Measurements from ENCODE around the gene AMH. TPM values are rescaled to one million over a fixed set of nuclear protein-coding genes. Genes with fewer than 3 reads are reported as not detected.

Gene AMH
- polyA plus RNA-seq, 3 donors = 0.12 TPM; not detected in 2

DNA sequence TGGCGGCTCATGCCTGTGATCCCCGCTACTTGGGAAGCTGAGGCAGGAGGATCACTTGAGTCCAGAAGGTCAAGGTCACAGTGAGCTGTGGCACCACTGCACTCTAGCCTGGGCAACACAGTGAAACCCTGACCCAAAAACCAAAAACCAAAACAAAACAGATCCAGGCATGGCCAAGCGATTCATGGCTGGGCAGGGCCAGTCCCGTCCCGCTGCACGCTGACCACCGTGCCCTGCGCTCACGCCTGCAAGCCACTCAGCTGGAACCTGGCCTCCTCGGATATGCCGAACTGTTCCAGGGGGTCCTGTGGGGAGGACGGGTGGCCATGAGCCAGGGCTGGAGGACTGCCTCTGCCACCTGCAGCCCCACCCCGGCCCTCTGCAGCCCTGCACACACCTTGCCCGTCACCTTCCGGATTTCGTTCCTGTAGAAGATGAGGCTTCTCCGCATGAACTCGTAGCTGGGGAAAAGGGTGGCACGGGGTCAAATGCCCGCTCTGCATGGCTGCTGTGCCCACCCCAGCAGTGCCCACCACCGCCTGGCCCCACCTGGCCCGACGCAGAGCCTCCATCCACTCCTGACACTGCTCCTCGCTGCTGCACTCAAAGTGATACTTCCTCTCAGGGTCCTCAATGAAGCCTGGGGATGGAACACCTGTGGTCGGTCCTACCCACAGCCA, 15.4 kb upstream of the AMH start:
- Histone ChIP-seq H3K4me1 (ENCODE audit: control insufficient read depth in 1 of 2, insufficient read depth in 2 of 2, low read length in 2 of 2) (peaks cover 32 to 41% of the 10 kb centered on the region in 2 donors), H3K27ac (ENCODE audit: low read depth in 1 of 2, low read length in 2 of 2) (peak overlapping the region in 1 of 2 donors; percentile 48), H3K36me3 (replicated peaks in 1 of 2; ENCODE audit: control insufficient read depth in 1 of 2, insufficient read depth in 2 of 2, low read length in 2 of 2) (peaks cover 42 to 53% of the 10 kb centered on the region in 2 donors), H3K4me3 (replicated peaks in 1 of 3; ENCODE audit: low read depth in 2 of 3, low read length in 3 of 3) (no peak overlapping the region), H3K27me3 (ENCODE audit: control insufficient read depth in 2 of 2, insufficient read depth in 2 of 2, low read length in 2 of 2) (no peaks in the 10 kb centered on the region), H3K79me2 (ENCODE audit: insufficient read depth, low read length) (peaks cover 64% of the 10 kb centered on the region), H3K9me3 (replicated peaks in 1 of 2; ENCODE audit: control insufficient read depth in 1 of 2, insufficient read depth in 1 of 2, low read length in 2 of 2) (no peaks in the 10 kb centered on the region), H3K9ac (ENCODE audit: insufficient read depth, low read length, poor library complexity, severe bottlenecking) (no peak overlapping the region), H4K20me1 (ENCODE audit: insufficient read depth, low read length) (peaks cover 86% of the 10 kb centered on the region), H2AFZ (ENCODE audit: insufficient read depth, low read depth, low read length, poor library complexity, severe bottlenecking) (no peak overlapping the region), H3K4me2 (replicated peaks; ENCODE audit: extremely low read depth, low read length, poor library complexity, severe bottlenecking) (no peak overlapping the region)
- DNase-seq = no peak
- Mint-ChIP-seq H3K4me1 (peaks cover 36% of the 10 kb centered on the region), H3K9me3 (no peaks in the 10 kb centered on the region), H3K27me3 (ENCODE audit: low read depth in 3 of 3) (peaks cover 0 to 2% (median 0%) of the 10 kb centered on the region in 3 donors), H3K36me3 (peaks cover 30 to 50% of the 10 kb centered on the region in 2 donors), H3K27ac (peak overlapping the region in 4 of 7 donors; percentile 38 to 75 (median 60)), H3K4me3 (no peak overlapping the region)
- intact Hi-C loops (cut with micrococcal nuclease) = loop anchor here in 1 of 2 donors (2.0 kb wide), 1 partner anchor 71 kb away; the partner anchor contains the start of gene DOT1L
- TF ChIP-seq, protein P1, sequence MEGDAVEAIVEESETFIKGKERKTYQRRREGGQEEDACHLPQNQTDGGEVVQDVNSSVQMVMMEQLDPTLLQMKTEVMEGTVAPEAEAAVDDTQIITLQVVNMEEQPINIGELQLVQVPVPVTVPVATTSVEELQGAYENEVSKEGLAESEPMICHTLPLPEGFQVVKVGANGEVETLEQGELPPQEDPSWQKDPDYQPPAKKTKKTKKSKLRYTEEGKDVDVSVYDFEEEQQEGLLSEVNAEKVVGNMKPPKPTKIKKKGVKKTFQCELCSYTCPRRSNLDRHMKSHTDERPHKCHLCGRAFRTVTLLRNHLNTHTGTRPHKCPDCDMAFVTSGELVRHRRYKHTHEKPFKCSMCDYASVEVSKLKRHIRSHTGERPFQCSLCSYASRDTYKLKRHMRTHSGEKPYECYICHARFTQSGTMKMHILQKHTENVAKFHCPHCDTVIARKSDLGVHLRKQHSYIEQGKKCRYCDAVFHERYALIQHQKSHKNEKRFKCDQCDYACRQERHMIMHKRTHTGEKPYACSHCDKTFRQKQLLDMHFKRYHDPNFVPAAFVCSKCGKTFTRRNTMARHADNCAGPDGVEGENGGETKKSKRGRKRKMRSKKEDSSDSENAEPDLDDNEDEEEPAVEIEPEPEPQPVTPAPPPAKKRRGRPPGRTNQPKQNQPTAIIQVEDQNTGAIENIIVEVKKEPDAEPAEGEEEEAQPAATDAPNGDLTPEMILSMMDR (IDR thresholded peaks at IDR 0.05) = no peak
- 92% methylated on average over 25 of the region's 25 CpGs for WGBS (ENCODE audit: insufficient coverage)

DNA sequence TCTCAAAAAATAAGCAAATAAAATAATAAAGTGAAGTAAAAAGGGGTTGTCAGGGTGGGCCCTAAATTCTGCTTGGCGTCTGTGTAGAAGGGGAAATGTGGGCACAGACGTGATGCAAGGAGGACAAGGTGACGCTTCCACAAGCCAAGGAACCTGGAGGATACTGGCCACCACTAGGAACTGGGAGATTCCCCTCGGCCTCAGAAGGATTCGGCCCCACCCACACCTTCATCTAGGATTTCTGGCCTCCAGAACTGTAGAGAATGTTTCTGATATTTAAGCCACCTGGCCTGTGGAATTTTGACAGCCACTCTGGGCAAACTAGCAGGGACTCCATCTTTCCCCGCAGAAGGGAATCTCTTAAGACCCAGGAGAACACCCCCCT, 14.1 kb upstream of the AMH start:
- H3K27ac Mint-ChIP-seq = peak overlapping the region; percentile 54 to 99 (median 84)
- H3K27me3 ChIP-seq (ENCODE audit: control insufficient read depth in 2 of 2, insufficient read depth in 2 of 2, low read length in 2 of 2) = no peaks in the 10 kb centered on the region
- H3K36me3 ChIP-seq (replicated peaks in 1 of 2; ENCODE audit: control insufficient read depth in 1 of 2, insufficient read depth in 2 of 2, low read length in 2 of 2) = peaks cover 30 to 42% of the 10 kb centered on the region in 2 donors
- peaks cover 23 to 39% of the 10 kb centered on the region in 2 donors for H3K36me3 Mint-ChIP-seq
- TF ChIP-seq, protein P1 (IDR thresholded peaks at IDR 0.05) = no peak
- peak overlapping the region; percentile 87 to 94 for H3K4me3 Mint-ChIP-seq
- H3K27ac ChIP-seq (ENCODE audit: low read depth in 1 of 2, low read length in 2 of 2) = peak overlapping the region; percentile 39 to 99
- H3K9ac ChIP-seq (ENCODE audit: insufficient read depth, low read length, poor library complexity, severe bottlenecking) = peak overlapping the region; percentile 92
- WGBS (ENCODE audit: insufficient coverage) = 40% methylated on average over 3 of the region's 6 CpGs
- DNase-seq = peak in 1 of 3 donors; percentile 33
- intact Hi-C loops (cut with micrococcal nuclease) = loop anchor here (2.0 to 5.0 kb wide), 4 partner anchors 72 to 92 kb away; partner anchors contain the start of genes AP3D1 (in 2 of the 2), DOT1L (in 1 of the 2), LSM7 (in 1 of the 2) and SPPL2B (in 1 of the 2)
- peak overlapping the region; percentile 93 for H3K4me2 ChIP-seq (replicated peaks; ENCODE audit: extremely low read depth, low read length, poor library complexity, severe bottlenecking)
- H4K20me1 ChIP-seq (ENCODE audit: insufficient read depth, low read length) = peaks cover 86% of the 10 kb centered on the region
- peaks cover 0 to 2% (median 1%) of the 10 kb centered on the region in 3 donors for H3K27me3 Mint-ChIP-seq (ENCODE audit: low read depth in 3 of 3)
- peak overlapping the region; percentile 54 to 88 (median 73) for H3K4me3 ChIP-seq (replicated peaks in 1 of 3; ENCODE audit: low read depth in 2 of 3, low read length in 3 of 3)
- peaks cover 48% of the 10 kb centered on the region for H3K4me1 Mint-ChIP-seq
- H2AFZ ChIP-seq (ENCODE audit: insufficient read depth, low read depth, low read length, poor library complexity, severe bottlenecking) = peak overlapping the region; percentile 84
- peaks cover 77% of the 10 kb centered on the region for H3K79me2 ChIP-seq (ENCODE audit: insufficient read depth, low read length)
- no peaks in the 10 kb centered on the region for H3K9me3 Mint-ChIP-seq
- H3K9me3 ChIP-seq (replicated peaks in 1 of 2; ENCODE audit: control insufficient read depth in 1 of 2, insufficient read depth in 1 of 2, low read length in 2 of 2) = no peaks in the 10 kb centered on the region
- peaks cover 45 to 54% of the 10 kb centered on the region in 2 donors for H3K4me1 ChIP-seq (ENCODE audit: control insufficient read depth in 1 of 2, insufficient read depth in 2 of 2, low read length in 2 of 2)

All from CD14-positive monocyte (primary cell).